Fibroblast of skin of right quadriceps (primary cell): Measurements from ENCODE around the gene CASP9.
"Not testable (repeated sequence)": the region's sequence is repeated elsewhere in the genome, so short reads cannot be mapped to it uniquely, and the experiment has no call there.

Source experiments
- DNase-seq: peaks from one replicate; pipeline ENCODE4 v3.0.0-alpha.2; 2013

Gene CASP9

DNA sequence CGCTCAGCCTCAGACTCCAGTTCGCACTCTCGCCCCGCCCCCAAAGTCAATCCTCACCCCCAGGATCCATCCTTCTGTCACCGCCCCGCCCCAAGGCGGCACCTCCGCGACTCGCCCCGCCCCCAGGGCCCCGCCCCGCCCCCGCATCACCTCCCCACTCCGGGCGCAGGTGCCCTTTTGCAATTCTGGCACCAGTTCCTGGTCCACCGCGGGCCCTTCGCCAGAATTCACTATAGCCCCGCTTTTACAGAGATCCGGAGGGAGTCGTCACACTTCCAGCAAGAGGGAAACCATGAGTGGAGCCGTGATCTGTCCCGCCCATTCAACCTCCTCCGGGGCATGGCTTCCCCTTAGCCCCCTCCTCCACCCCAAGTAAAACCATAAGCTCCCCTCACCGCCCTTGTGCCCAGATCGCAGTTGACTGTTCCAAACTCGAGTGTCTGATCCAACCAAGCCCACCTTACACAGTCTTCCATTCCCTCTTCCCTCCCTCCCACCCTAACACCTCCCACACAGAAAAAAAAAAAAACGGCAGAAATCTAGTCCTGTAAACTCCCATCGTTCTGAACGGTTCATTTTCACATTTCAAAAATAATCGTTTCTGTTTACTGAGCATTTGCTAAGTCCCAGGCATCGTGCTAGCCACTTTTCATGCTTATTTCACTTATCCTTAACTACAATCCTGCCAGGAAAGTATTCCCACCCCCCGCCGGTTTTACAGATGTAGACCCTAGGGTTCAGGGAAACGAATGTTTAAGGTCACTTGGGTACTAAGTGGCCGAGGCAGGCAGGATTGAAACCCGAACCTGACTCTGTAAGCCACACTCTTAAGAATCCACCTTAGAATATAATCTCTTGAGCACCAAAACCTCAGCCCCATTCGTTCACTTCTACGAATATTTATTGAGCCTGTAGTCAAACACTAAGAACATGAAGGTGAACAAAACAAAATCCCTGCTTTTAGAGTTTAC lies 1.3 kb upstream of the CASP9 start:
- no peak for DNase-seq

DNA sequence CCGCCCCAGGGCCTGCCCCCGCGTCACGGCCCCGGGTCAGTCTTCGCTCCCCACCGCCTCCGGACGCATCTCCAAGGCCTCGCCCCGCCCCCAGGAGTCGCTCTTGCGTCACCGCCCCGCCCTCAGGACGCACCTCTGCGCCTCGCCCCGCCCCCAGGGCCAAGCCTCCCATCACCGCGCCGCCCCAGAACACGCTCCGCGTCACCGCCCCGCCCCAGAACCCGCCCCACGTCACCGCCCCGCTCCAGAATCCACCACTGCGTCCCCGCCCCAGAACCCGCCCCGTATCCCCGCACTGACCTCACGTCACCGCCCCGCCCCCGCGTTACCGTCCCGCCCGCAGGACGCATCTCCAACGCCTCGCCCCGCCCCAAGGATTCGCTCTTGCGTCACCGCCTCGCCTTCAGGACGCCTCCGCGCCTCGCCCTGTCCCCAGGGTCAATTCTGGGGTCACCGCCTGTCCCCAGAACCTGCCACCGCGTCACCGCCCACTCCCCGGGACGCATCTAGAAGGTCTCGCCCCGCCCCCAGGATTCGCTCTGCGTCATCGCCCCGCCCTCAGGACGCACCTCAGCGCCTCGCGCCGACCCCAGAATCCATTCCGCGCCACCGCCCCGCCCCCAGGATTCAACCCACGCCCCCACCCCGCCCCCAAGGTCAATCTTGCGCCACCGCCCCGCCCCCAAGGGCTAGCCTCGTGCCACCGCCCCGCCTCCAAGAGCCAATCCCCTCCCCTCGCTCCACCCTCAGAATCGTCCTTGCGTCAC lies 451 bp upstream of the CASP9 start:
- DNase-seq = peak; percentile 98

DNA sequence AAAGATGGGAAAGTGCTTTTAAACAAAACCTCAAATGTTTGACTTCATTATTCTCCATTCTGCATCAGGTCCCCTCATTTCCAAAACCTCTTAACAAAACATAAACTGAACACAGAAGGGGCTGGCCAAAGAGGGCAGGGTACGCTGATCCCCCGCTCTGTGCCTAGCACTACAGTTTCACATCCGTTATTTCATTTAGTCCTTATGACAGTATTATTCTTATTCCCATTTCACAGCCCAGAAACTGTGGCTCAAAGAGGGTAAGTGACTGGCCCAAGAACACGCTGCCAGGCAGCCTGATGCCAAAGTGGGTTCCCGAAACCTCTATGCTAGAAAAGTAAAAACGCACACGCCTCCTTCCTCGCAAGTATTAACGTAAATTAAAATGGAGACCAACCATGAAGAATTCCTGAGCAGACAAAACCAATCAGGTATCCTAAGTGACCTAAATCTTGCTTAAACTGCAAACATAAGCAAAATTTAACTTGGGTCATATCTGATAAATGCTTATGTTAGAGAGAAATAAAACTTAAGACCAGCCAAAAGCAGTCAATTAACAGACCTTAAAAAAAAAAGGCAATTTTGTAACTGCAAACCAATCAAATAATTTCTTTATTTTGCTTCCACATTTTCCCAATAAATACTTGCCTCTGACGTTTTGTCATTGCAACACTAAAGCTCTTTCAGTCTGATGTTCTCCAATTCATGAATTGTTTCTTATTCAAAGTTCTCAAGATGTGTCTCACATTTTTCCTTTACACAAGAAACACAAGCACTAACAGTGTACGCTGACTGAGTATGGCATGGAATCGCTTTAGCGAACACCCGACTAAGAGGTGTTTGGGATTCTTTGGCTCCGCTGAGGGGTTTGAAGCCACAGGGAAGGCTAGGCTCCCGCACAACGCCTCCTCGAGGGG lies 653 bp downstream of the CASP9 start:
- no peak for DNase-seq

DNA sequence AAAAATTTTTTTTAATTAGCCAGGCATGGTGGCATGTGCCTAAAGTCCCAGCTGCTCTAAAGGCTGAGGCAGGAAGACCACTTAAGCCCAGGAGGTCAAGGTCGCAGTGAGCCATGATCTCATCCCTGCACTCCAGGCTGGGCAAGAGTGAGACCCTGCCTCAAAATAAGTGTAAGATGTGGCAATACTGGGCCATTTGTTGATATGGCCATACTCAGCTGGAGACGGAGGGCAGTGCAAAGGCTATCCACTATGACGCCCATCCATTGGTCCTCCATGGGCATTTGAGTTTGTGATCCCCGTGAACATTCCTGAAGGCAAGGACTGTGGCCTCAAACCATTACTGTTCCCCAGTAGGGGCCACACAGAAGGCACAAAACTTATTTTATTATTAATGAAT lies 1.5 kb downstream of the CASP9 start:
- no peak for DNase-seq

DNA sequence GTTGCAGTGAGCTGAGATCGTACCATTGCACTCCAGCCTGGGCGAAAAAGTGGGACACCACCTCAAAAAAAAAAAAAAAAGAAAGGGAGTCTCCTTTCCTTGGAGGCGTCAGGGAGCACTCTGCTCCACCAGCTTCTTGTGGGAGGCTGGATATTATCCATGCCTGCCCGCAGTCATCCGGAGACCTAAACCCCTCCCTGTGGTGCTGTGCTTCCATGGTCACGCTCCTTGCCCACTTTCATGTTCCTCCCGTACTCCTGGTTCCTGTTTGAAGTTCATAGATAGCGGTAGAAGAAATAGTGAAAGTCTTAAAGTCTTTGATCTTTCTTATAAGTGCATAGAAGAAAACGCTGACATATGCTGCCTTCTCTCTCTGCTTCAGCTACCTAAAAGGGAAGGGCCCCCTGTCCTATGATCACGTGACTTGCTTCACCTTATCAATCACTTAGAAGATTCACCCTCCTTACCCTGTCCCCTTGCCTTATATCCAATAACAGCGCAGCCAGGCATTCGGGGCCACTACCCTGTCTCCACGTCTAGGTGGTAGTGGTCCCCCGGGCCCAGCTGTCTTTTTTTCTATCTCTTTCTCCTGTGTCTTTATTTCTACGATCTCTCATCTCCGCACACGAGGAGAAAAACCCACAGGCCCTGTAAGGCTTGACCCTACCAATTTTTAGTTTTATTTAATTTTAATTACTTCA lies 2.7 kb downstream of the CASP9 start:
- DNase-seq = not testable (repeated sequence)

DNA sequence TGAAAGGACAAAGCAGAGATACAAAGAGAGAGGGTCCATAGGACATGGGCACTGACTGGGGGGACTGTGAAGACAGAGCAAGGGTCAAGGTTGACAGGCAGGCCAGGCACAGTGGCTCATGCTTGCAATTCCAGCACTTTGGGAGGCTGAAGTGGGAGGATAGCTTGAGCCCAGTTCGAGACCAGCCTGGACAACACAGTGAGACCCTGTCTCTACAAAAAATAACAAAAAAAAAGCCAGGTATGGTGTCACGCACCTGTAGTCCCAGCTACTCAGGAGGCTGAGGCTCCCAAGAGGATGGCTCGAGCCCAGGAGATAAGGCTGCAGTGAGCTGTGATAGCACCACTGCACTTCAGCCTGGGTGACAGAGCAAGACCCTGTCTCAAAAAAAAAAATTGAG lies 4.4 kb downstream of the CASP9 start:
- no peak for DNase-seq

DNA sequence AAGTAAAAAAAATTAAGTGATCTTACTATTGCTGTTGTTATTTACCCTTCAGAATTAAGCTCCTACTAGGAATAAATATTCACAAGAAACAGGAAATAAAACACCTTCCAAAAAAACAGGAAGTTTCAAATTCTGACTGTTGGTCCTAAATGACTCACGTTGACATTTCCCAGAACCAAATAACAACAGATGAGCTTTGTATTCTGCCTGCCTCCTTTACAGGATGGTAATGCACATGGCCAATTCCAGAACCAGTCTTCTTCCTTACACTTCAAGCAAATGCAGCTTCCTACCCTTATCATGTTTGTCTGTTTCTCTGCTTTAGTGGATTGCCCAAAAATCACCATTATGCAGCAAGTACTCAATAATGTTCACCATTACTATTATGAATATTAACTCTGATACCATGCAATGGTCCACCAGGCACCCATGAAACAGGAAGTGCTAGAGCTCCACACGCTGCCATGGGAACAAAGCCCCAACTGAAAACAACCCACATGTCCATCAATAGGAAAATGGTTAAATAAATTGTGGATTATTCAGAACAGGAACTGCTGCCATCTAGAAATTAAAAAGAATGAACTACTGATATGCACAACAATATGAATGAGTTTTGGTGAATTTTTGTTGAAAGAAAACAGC lies 8.9 kb downstream of the CASP9 start:
- DNase-seq = no peak

DNA sequence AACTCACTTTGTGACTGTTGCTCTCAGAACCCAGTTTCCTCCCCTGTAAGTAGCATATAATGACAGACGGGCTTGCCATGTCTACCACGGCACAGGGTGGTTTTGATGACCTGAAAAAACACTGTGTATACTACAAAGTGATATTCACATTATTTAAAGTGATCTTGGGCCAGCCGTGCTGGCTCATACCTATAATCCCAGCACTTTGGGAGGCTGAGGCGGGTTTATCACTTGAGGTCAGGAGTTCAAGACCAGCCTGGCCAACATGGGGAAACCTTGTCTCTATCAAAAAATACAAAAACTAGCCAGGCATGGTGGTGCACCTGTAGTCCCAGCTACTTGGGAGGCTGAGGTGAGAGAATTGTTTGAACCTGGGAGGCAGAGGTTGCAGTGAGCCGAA lies 9.5 kb downstream of the CASP9 start:
- not testable (repeated sequence) for DNase-seq

DNA sequence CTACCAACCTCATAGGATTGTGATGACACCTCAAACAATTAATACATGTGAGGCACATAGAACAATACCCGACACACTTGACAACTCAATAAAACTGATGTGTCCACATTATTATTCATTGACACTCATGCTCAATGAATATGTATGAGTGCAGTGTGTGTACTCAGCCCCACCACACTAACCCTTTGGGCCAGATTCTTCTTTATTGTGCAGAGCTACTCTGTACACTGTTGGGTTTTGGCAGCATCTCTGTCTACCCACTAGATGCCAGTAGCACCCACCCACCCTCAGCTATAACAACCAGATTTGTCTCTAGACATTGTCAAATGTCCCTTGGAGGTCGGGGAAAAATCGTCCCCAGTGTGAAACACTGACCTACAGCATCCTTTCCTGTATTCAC lies 10.1 kb downstream of the CASP9 start:
- no peak for DNase-seq

DNA sequence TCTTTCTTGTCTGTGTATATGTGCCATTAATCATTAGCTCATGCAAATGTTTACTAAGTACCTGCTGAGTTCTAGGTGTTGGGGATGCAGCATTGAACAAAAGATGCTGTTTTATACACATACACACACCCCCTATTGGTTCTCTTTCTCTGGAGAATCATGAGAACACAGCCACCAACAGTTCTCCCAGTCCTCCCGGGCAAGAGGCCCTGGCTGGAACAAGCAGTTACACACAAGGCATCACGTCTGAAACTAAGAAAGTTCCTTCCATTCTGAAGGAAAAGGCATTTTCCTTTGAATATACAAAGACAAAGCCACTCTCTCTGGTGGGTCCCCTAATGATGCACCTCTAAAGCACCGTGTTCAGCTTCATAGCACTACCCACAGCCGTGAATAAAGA lies 10.8 kb downstream of the CASP9 start:
- no peak for DNase-seq

DNA sequence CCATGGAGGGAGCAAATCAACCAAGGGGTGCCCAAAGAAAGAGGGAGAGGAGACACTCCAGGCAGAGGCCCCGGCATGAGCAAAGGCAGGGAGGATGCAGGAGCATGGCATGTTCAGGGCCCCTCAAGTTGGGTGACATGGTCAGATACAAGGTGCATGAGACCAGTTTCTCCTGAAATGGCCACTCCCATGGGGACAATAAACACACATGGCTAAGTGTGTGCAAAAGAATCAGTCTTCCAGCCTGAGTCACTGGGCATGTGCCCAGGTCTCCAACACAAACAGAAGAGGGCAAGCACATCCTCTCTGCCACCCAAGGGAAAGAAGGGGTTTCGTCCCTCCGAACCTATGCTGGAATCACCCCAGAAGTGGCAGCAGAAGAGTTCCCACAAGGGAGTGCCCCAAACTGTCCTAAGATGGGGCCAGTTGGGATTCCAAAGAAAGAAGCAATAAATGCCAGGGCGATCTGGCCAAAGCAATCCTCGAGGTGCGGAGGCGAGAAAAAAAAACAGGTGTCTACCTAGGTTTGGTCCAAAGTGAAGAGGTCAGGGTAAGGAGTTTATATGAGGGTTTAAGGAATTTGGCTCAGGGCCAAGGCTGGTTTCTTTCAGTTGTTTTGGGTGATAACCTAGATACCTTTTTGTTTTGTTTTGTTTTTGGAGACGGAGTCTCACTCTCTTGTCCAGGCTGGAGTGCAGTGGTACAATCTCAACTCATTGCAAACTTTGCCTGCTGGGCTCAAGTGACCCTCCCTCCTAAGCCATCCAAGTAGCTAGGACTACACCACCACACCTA lies 13.2 kb downstream of the CASP9 start:
- no peak for DNase-seq

DNA sequence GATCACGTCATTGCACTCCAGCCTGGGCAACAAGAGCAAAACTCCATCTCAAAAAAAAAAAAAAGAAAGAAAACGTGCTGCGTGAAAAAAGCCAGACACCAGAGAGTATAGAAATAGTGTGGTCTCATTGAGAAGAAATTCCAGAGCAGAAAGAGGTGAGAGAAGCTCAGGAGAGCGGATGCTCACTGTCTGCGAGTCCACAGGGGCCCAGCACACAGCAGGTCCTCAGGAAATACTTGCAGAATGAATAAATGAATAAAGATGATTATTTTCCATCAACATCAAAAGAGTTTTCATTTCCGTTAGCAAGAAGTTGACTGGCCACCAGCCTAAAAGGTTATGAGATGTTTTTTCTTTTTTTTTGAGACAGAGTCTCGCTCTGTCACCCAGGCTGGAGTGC lies 14.4 kb downstream of the CASP9 start:
- no peak for DNase-seq

DNA sequence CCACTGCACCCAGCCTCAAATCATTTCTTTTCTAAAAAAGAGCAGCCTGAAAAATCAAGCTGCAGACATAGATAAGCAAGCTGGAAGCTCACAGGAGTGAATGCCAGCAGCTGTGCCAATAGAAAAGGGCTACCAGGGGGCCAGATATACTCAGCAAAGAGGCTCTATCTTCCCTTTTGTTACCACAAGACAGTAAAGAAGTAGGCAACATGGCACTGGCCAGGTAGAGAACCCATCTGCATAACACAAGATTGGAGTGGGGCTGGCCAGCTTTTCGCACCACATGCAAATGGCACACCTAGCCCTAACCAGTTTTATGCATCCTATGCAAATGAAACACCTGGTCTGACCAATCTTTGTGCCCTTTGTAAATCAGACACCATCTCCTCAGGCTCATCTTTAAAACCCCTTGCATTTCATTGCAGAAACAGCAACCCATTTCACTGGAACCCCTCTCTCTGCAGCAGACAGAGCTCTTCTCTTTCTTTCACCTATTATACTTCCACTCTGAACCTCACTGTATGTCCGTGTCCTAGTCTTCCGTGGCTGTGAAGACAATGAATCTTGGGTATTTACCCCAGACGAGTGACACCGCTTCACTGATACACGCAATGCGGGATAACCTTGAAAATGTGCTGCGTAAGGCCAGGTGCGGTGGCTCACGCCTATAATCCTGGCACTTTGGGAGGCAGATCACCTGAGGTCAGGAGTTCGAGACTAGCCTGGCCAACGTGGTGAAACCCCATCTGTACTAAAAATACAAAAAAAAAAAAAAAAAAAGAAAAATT lies 15.1 kb downstream of the CASP9 start:
- no peak for DNase-seq

DNA sequence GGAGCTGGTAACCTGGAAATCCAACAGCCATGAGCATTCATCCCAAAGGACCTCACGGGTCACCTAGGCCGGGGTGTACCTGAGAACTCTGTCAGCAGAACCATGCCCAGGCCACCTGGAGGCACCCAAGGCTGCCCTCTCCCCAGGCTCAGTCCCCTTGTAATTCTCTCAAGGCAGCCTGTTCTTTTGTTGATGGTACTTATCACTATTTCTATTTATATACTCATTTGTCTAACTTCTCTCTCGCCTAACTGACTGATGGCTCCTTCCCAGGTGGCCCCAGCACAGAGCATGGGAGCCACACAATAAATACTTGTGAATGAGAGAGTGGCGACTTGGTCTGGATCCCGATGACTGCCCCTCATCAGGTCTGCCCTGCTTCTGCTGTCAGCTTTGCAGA lies 16.7 kb downstream of the CASP9 start:
- DNase-seq = no peak

DNA sequence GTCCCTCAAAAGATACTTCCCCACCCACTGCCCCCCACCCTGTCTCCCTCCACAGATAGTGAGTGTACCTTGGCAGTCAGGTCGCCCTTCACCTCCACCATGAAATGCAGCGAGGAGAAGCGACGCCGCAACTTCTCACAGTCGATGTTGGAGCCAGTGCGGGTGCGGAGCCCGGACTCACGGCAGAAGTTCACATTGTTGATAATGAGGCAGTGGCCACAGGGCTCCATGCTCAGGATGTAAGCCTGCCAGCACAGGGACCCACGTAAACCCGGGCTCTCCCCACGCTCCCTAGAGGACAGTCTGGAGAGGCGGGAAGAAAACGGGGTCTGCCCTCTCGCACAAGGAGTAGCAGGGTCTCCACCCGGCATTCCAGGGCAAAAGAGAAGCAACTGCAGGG lies 17.2 kb downstream of the CASP9 start:
- DNase-seq = no peak

DNA sequence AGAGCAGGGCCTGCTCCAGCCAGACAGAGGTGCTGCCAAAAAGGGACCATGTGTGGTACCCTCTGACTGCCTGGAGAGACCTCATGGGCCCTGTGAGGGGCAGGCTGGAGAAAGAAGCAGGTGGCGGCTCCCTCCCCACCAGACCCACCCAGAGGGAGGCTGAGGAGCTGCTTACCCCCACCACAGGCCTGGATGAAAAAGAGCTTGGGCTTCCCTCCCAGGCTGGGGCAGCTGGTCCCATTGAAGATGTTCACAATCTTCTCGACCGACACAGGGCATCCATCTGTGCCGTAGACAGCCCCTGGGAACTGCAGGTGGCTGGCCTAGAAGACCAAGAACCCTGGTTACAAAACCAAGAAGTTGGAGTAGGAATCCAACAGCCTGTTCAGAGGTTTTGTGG lies 19.6 kb downstream of the CASP9 start:
- no peak for DNase-seq

DNA sequence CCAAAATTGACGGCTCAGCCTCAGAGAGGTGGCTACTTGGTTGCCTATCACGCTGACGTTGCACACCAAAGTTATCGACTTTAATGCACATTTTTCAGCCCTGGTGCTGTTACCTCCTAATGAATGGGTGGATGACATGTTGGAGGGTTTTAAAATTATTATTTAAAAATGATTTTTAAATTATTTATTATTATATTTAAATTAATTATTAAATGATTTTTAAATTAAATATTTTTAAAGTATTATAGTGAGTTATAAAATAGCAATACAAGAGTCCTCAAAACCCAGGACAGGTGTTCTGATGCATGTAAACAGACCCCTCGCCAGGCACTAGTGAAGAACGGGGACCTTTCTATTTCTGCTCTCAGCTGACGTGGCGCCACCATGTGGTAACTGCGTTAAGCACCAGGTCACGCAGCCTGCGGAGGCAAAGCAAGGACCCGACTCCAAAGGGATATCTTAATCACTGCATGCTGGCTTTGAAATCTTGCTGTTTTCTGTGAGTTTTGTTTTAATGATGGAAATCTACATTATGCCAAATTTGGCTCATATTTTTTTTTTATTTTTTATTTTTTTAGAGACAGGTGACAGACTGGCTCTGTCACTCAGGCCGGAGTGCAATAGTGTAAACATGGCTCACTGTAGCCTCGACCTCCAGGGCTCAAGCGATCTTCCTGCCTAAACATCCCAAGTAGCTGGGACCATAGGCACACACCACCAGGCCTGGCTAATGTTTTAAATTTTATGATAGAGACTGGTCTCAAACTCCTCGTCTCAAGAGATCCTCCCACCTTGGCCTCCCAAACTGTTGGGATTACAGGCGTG lies 22.6 kb downstream of the CASP9 start:
- DNase-seq = peak; percentile 35

DNA sequence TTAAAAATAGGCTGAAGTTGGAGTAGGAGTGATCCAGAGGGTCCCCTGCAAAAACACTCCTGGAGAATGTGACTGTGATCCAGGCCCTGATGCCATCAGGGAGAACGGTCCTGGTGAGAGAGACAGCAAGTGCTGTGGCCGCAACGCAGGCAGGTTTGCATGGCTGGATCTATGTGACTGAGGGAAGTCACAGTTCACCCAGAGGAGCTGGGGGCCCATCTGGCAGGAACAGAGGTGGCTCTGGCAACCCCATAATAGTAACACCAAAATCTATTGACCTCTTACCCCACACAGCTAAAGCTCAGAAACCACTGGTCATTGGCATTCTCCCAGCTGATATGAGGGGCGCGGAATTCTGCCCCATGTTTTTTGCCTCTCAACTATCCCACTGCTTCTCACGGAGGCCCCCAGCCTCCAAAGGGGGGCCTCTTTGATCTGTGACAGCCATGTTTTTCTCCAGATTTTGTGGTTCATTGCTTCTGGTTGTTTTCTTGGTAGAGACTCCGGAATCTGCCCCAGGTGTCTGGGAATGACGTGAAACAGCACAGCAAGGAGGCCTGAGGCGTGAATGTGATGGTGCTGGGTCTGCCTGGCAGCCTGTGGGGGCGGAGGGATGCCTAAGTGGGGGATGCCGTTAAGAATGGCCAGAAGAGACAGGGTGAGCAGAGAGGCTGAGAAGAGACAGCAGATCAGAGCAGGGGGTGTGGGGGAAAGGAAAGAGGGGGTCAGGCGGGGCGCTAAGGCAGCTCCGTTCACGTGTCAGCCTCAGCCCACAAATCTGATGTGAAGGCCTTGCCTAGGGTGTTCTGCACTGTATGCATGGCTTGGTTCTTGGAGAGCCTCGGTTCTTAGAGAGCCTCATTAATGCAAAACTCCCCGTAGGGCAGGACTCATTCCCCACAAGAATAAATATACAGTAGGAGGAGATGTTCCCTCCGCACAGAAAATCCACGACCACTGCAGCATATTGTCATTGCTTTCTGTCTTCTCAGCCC lies 23.5 kb downstream of the CASP9 start:
- no peak for DNase-seq
